GM13976 (cell line): Measurements from ENCODE around the gene OR1L8.

Experiments used
- DNase-seq: peaks from one replicate; pipeline ENCODE4 v3.0.0; 2012; ENCODE audit warnings: low spot score
- in situ Hi-C: fragments of 300-500 bp; cut with MboI; formaldehyde crosslinking; loops from one replicate; pipeline ENCODE4 v1.12.0; 2022; ENCODE audit warnings: low sequenced_read_pairs, mixed read lengths, inconsistent platforms; ENCODE audit not compliant: unreplicated experiment
- TF ChIP-seq, protein P1 (sequence below): IDR thresholded peaks from 2 replicates; pipeline ENCODE4 v1.5.1; 2012; ENCODE audit warnings: borderline replicate concordance, mild to moderate bottlenecking; ENCODE audit not compliant: insufficient read depth; ENCODE audit errors: extremely low read depth, missing control alignments, control extremely low read depth

OR1L8 gene

DNA sequence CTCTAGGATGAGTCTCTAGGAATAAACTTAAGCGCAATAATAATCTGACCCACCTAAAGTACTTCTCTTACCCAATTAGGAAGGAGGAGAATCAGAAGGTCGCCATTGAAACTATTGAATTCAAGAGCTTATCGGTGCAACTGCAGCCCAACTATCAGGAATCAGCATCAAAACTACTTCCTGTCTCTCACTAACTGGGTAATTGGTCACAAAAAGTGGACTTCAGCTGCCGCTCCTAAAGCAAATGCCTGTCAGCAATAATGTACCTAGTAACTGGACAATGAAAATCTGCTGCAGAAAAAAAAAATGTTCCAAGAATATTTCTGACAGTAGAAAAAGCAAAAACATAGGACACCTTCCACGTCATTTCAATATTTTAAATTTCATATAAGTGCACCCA is 3.3 kb downstream of the OR1L8 start:
- in situ Hi-C loops, result no loop called here
- TF ChIP-seq, protein P1, sequence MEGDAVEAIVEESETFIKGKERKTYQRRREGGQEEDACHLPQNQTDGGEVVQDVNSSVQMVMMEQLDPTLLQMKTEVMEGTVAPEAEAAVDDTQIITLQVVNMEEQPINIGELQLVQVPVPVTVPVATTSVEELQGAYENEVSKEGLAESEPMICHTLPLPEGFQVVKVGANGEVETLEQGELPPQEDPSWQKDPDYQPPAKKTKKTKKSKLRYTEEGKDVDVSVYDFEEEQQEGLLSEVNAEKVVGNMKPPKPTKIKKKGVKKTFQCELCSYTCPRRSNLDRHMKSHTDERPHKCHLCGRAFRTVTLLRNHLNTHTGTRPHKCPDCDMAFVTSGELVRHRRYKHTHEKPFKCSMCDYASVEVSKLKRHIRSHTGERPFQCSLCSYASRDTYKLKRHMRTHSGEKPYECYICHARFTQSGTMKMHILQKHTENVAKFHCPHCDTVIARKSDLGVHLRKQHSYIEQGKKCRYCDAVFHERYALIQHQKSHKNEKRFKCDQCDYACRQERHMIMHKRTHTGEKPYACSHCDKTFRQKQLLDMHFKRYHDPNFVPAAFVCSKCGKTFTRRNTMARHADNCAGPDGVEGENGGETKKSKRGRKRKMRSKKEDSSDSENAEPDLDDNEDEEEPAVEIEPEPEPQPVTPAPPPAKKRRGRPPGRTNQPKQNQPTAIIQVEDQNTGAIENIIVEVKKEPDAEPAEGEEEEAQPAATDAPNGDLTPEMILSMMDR, result no peak
- no peak for DNase-seq

- in situ Hi-C loops, result no loop called here
- DNase-seq, result no peak
- TF ChIP-seq, protein P1, result no peak
These were observed 10.7 kb downstream of the OR1L8 start for GRCh38 chr9:122572456-122572855.

DNA sequence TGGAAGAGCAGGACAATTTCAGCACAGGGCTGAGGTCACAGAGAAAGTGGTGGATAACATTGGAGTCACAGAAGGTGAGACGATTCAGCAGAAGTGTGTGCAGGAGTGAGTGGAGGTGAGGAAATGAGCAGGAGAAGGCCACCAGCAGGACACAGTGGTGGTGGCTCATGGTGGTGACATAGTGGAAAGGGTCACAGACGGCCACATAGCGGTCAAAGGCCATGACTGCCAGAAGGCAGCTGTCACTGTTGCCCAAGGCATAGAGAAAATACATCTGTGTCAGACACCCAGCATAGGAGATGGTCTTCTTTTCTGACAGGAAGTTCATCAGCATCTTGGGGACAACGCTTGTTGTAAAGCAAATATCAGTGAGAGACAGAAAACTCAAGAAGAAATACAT is 15.3 kb downstream of the OR1L8 start:
- no peak for DNase-seq
- TF ChIP-seq, protein P1, result no peak
- in situ Hi-C loops, result no loop called here

DNA sequence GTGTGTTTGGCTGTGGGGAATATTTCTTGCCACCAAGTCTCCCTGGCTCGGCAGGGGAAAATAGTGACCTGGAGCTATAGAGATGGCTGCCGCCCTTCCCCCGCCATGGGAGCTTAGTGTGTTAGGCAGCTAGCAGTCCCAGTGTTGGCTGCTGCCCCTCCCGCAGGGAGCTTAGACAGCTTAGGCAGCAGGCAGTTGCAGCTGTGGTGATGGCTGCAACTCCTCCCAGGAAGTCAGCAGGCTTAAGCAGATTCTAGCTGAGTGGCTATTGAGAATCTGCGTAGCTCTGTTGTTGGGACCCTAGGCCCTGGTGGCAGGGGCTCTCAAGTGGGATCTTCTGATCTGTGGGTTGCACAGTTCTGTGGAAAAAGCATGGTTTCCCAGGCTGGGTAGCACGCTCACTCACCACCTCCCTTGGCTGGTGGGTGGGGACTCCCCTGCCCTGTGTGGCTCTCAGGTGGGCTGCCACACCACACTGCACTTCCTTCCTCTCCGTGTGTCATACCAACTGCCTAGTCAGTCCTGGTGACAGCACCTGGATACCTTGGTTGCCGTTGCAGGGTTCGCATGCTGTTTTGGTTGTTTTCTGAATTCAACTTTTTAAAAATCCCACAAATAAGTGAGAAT is 20.9 kb downstream of the OR1L8 start:
- DNase-seq, result no peak
- TF ChIP-seq, protein P1, result no peak
- in situ Hi-C loops, result no loop called here

DNA sequence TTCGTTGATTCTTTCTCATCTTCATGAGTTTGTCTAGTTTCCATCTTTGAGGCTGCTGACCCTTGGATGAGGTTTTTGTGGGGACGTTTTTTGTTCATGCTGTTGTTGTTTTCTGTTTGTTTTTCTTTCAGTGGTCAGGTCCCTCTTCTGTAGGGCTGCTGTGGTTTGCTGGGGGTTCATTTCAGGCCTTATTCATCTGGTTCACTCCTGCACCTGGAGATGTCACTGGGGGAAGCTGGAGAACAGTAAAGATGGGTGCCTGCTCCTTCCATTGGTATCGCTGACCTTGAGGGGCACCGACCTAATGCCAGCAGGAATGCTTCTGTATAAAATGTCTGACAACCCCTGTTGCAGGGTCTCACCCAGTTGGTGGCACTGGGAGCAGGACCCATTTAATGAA is 21.7 kb downstream of the OR1L8 start:
- in situ Hi-C loops, result no loop called here
- DNase-seq, result no peak
- TF ChIP-seq, protein P1, result no peak

- DNase-seq, result no peak
- TF ChIP-seq, protein P1, result no peak
- in situ Hi-C loops, result no loop called here
These were observed 30.4 kb downstream of the OR1L8 start, which contains the start of gene OR1N2 for GRCh38 chr9:122552812-122553211. Gene OR1N2, plus strand, starts transcription at chr9:122553112. Its CDS starts 100 bp downstream, at chr9:122553212.
